Measurements from ENCODE around the gene SLC38A9. TPM values are rescaled to one million over a fixed set of nuclear protein-coding genes. Genes with fewer than 3 reads are reported as not detected.

The SLC38A9 gene
- total and polyA plus RNA-seq, 2 of the 8 experiments (the other 6 are each of a cell fraction or from before 2014, with no cell fraction given): 29.2 to 43.7 TPM

DNA sequence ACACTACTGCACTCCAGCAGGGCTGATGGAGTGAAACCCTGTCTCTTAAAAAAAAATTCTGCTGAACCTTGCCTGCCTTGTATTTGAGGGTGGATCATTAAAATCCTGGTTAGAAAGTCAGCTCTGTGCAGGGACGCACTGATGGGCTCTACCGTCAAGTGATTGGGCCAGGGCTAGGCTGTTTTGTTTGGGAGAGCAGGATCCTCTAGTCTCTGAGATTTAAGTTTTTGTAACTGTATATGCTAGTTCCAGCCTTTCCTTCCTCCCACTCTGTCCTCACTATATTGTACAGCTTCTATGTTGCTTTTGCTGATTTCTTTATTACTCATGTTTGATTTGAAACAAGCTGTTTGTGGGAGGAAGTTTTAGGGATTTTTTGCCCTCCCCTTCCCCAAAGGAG is 37.3 kb upstream of the SLC38A9 start:
- Histone ChIP-seq H4K91ac (replicated peaks; ENCODE audit: insufficient read length, low read length) (no peak overlapping the region), H2AFZ (ENCODE audit: low read length) (peak overlapping the region; percentile 34)
- DNase-seq (ENCODE audit: low read depth in 1 of 2, low spot score in 2 of 2): no peak
- TF ChIP-seq CBX5 (IDR thresholded peaks at IDR 0.05; ENCODE audit: low read depth, low read length) (no peak), GABPA (IDR thresholded peaks at IDR 0.05; ENCODE audit: borderline replicate concordance, insufficient read depth, low read length) (no peak), ZNF274 (IDR thresholded peaks at IDR 0.05; ENCODE audit: borderline replicate concordance, extremely low read depth, low read length) (no peak), EZH2 (IDR thresholded peaks at IDR 0.05; ENCODE audit: low read depth, low read length, severe bottlenecking) (no peak), CHD1 (IDR thresholded peaks at IDR 0.05; ENCODE audit: low read depth, low read length) (no peak), BCL11A (IDR thresholded peaks at IDR 0.05; ENCODE audit: low read depth in 2 of 2, low read length in 2 of 2) (no peak), EGR1 (IDR thresholded peaks at IDR 0.05; ENCODE audit: borderline replicate concordance, low read depth, low read length) (no peak), PHF8 (conservative IDR thresholded peaks at IDR 0.05; ENCODE audit: low read depth, low read length) (no peak), FOSL1 (IDR thresholded peaks at IDR 0.05; ENCODE audit: insufficient read depth, low read depth, low read length) (no peak), KDM5A (IDR thresholded peaks at IDR 0.05; ENCODE audit: low read length) (no peak), BACH1 (IDR thresholded peaks at IDR 0.05; ENCODE audit: low read length) (no peak), SP2 (IDR thresholded peaks at IDR 0.05; ENCODE audit: low read length) (no peak)
- TF ChIP-seq, protein P1, sequence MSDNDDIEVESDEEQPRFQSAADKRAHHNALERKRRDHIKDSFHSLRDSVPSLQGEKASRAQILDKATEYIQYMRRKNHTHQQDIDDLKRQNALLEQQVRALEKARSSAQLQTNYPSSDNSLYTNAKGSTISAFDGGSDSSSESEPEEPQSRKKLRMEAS (IDR thresholded peaks at IDR 0.05): no peak
- TF ChIP-seq, protein P2, sequence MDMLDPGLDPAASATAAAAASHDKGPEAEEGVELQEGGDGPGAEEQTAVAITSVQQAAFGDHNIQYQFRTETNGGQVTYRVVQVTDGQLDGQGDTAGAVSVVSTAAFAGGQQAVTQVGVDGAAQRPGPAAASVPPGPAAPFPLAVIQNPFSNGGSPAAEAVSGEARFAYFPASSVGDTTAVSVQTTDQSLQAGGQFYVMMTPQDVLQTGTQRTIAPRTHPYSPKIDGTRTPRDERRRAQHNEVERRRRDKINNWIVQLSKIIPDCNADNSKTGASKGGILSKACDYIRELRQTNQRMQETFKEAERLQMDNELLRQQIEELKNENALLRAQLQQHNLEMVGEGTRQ (IDR thresholded peaks at IDR 0.05; ENCODE audit: low read length): no peak

More for the DNA sequence above, 37.3 kb upstream of the SLC38A9 start:
- H3K56ac ChIP-seq (replicated peaks; ENCODE audit: insufficient read length, low read depth, low read length): no peak overlapping the region
- FAIRE-seq: no peak
- no peaks in the 10 kb centered on the region for H3K9me3 ChIP-seq (ENCODE audit: insufficient read depth in 2 of 2, low read depth in 1 of 2, low read length in 1 of 2)
- H4K20me1 ChIP-seq (replicated peaks in 1 of 2; ENCODE audit: control insufficient read depth in 1 of 2, insufficient read depth in 2 of 2, low read length in 2 of 2): no peaks in the 10 kb centered on the region
- H3K36me3 ChIP-seq (ENCODE audit: control insufficient read depth in 2 of 4, insufficient read depth in 4 of 4, low read length in 3 of 4): no peaks in the 10 kb centered on the region
- no peak overlapping the region for H3K9ac ChIP-seq (replicated peaks in 1 of 4; ENCODE audit: extremely low read depth in 1 of 4, low read depth in 3 of 4, low read length in 3 of 4)
- no peak overlapping the region for H2BK12ac ChIP-seq (ENCODE audit: low read depth, low read length)
- ChIA-PET CTCF (ENCODE audit: partially characterized antibody) (interaction anchor here (0.7 to 1.0 kb wide), 2 partner anchors 10 to 31 kb away, joined by 3 read pairs; no protein-coding TSS in a partner anchor), POLR2A (ENCODE audit: partially characterized antibody) (no interaction called here)
- WGBS, 2 experiments (ENCODE audit: extremely low coverage in 1 of 2, insufficient coverage in 1 of 2, insufficient read length in 1 of 2, insufficient replicate concordance in 2 of 2, low coverage in 1 of 2, low lambda C conversion rate in 2 of 2, missing lambda C conversion rate in 1 of 2): 66% methylated on average over 2 of the region's 2 CpGs; no CpG with 5 or more reads in 1 of the 2 experiments
- H2BK5ac ChIP-seq (ENCODE audit: low read depth, low read length): no peak overlapping the region
- H3K4me2 ChIP-seq (ENCODE audit: insufficient read depth in 1 of 2, low read depth in 2 of 2, low read length in 2 of 2): no peak overlapping the region
- H4K8ac ChIP-seq (ENCODE audit: extremely low read depth, insufficient read depth, low read length): no peak overlapping the region
- no peak overlapping the region for H4K5ac ChIP-seq (ENCODE audit: insufficient read length, low read depth, low read length)
- no peaks in the 10 kb centered on the region for H3K4me1 ChIP-seq (replicated peaks in 1 of 4; ENCODE audit: control insufficient read depth in 3 of 4, insufficient read depth in 4 of 4, low read length in 3 of 4)
- H2AK5ac ChIP-seq (ENCODE audit: low read depth, low read length): no peak overlapping the region
- H3K79me1 ChIP-seq (ENCODE audit: low read depth, low read length): no peaks in the 10 kb centered on the region
- H3K18ac ChIP-seq (ENCODE audit: extremely low read depth, low read length): no peak overlapping the region
- H3K4me3 ChIP-seq (ENCODE audit: extremely low read depth in 1 of 4, insufficient read depth in 2 of 4, low read depth in 3 of 4, low read length in 4 of 4): no peak overlapping the region
- H3K23me2 ChIP-seq (ENCODE audit: low read depth, low read length): no peaks in the 10 kb centered on the region
- H3K79me2 ChIP-seq (ENCODE audit: control insufficient read depth in 1 of 2, insufficient read depth in 2 of 2, low read length in 2 of 2): no peaks in the 10 kb centered on the region
- H2BK15ac ChIP-seq (ENCODE audit: low read length): no peak overlapping the region
- H3K23ac ChIP-seq (ENCODE audit: insufficient read length): no peak overlapping the region
- H2BK120ac ChIP-seq (replicated peaks; ENCODE audit: low read depth, low read length): no peak overlapping the region
- no peak overlapping the region for H2BK20ac ChIP-seq (ENCODE audit: low read length)
- no peak overlapping the region for H3K27ac ChIP-seq (ENCODE audit: low read depth, low read length)
- no peaks in the 10 kb centered on the region for H3K27me3 ChIP-seq (replicated peaks in 1 of 4; ENCODE audit: control insufficient read depth in 3 of 4, extremely low read depth in 1 of 4, insufficient read depth in 3 of 4, low read length in 3 of 4)
- H3K14ac ChIP-seq (ENCODE audit: insufficient read length): no peak overlapping the region
- no peak overlapping the region for H3K4ac ChIP-seq (replicated peaks; ENCODE audit: insufficient read length, low read depth, low read length)

Measured in H1 (cell line).